Activated CD4-positive, alpha-beta T cell treated with anti-CD3 and anti-CD28 coated beads for 1 hour (primary cell): ENCODE results near the gene TTLL8.

ENCODE experiments used
- DNase-seq: peaks from one replicate; pipeline ENCODE4 v3.0.0-alpha.2; 2020

Gene TTLL8

GRCh38 chr22:50060441-50061140, 2.5 kb upstream of the TTLL8 start:
- no peak for DNase-seq

GRCh38 chr22:50059881-50060262, 1.8 kb upstream of the TTLL8 start:
- no peak for DNase-seq

DNA sequence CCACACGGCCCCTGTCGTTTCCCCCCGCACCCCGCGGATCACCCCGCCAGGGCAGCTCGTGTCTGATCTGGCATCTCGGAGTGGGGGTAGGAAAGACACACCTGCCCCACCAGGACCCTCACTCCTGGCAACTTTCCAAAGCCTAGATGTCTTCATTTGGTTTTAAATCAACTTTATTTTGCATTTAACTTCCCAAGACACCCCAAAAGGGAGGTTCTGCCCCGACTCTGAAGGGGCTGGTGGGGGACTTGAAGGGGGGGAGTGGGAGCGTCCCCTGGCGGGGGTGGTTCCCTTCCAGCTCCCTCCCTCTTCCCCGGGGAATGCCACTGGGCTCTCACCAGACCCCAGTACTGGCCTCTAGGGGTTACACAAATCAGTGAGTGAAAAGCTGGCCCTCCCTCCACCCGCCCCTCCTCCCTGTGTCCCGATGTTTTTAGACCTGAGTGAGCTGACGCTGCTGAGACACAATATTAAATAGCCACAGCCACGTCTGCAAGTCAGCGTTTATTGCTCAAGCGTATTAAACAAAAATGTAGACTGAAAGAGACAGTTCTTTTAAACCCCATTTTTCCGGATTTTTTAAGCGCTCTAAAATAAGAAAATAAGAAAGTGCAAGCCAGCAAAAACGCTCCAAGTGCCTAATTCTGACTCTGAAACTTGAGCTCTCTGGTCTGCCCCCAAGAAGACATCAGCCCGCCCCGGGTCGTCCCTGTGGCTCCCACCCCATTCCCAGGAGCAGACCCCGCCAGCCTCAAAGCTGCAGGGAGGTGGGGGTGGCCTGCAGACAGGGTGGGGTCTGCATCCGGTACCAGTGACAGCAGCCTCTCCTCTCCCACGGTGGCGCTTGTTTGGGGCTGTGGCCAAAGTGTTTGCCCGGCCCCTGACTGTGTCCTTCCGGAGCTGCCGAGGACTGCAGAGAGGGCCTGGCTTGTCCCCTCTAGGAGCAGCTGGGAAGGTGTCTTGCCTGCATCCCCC, 1.1 kb upstream of the TTLL8 start:
- DNase-seq: no peak

- no peak for DNase-seq
Measured at GRCh38 chr22:50057278-50058060, 629 bp downstream of the TTLL8 start.

- no peak for DNase-seq
Measured at GRCh38 chr22:50056214-50056972, 1.7 kb downstream of the TTLL8 start.

DNA sequence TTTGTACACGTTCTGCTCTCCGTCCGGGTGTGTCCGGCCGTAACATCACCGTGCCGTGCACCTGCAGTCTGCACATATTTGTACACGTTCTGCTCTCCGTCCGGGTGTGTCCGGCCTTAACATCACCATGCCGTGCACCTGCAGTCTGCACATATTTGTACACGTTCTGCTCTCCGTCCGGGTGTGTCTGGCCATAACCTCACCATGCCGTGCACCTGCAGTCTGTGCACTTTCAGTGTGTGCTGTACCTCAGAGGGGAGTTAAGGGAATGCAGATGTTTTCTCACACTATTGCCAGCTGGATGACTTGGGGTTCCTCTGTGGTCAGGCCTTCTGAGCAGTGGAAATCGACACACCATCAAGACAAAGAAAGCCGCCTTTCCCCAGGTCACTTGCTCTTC, 4.2 kb downstream of the TTLL8 start:
- no peak for DNase-seq

DNA sequence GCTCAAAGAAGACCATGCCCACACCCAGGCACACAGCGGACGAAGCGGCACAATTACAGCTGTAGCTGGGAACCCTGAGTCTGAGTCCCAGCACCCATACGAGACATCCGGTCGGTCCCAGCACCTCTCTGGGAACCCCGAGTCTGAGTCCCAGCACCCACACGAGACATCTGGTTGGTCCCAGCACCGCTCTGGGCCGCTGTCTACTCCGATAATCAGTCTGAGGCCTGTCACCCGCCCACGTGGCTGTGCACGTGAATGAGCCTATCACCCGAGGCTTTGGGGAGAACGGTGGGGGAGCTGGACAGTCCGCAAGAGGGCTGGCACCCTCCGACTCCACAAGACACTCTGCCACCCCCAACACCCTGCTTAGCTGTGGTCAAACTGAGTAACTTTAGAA, 6.2 kb downstream of the TTLL8 start:
- DNase-seq: no peak

- no peak for DNase-seq
Measured at GRCh38 chr22:50049299-50050195, 8.6 kb downstream of the TTLL8 start.

GRCh38 chr22:50048836-50049235, 9.3 kb downstream of the TTLL8 start:
- DNase-seq: no peak

DNA sequence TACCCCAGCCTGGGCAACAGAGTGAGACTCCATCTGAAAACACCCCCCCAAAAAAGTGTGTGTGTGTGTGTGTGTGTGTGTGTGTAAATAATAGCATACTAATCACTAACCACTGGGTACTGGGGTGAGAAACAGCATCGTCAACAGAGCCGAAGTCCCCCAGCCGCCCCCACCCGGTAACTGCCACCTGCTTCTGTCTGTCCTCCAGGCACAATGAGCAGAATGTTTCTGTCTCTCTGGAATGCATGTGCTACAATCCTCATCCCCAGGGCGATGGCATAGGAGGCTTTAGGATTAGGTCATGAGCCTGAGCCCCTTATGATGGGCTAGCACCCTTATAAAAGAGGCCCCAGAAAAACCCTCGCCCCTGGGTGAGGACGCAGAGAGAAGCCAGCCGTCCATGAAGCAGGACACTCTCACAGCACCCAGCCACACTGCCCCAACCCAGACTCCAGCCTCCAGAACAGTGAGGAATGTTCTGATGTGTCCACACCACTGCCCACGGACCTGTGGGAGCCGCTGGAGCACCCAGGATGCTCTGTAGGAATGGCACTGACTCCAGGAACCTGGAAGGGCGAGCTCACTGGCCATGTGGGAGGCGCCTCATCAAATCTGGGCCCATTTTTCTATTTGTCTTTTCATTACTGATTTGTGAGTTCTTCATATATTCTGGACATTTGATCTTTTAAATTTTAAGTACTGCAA, 9.9 kb downstream of the TTLL8 start:
- DNase-seq: no peak

DNA sequence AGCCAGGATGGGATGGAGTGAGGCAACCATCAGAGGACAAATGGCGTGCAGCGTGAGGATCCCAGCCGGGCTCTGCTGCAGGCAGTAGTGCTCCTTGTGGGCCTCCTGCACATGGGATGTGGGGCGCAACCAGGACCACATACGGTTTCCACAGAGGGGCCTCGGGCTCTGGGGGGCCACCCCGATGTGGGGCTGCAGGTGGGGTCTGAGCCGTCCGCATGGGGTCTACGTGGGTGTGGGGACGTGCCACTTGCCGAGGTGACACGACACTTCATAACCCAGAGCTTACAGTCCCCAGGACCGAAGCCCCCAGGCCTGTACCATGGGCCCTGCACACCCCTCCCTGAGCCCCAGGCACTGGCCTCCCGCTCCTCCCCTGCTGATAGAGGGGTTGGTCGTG, 10.8 kb downstream of the TTLL8 start:
- no peak for DNase-seq

- no peak for DNase-seq
Measured at GRCh38 chr22:50046481-50047245, 11.4 kb downstream of the TTLL8 start.

- DNase-seq: no peak
Measured at GRCh38 chr22:50046019-50046415, 12.1 kb downstream of the TTLL8 start.

- no peak for DNase-seq
Measured at GRCh38 chr22:50045211-50046018, 12.7 kb downstream of the TTLL8 start.

GRCh38 chr22:50044485-50045118, 13.5 kb downstream of the TTLL8 start:
- no peak for DNase-seq

DNA sequence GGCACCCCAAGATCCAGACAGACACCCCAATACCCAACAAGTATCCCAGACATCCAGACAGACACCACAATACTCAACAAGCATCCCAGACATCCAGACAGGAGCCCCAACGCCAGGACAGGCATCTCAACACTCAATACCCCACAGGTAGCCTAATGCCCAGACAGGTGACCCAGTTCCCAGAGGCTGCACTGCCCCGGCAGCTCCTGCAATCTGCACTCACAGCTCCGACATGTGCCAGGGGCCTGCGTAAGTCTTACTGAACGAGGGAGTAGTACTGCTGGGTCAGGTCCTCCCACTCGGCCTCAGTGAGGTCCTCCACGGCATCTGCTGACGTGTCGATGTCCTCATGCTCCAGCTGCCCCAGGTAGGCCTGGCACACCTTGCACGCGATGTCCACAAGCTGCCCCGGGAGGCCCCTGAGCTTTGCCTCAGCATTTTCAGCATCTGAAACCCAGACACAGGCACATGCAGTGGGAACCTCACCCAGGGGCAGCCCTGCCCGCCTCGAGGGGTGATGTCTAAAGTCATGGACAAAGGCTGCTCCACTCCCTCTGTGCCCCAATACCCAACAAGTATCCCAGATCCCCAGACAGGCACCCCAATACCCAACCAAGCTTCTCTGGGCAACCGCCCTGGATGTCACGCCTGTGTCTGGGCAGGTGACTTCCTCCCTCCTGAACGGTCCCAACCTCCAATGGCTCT, 16.6 kb downstream of the TTLL8 start:
- DNase-seq: no peak

GRCh38 chr22:50040717-50041116, 17.4 kb downstream of the TTLL8 start:
- no peak for DNase-seq
